ENCODE data around the gene ZNF511.
A peak's percentile ranks its signal among the peaks of the same experiment; 100 is the strongest.

ZNF511 gene

GRCh38 chr10:133274751-133275683, 33.7 kb upstream of the ZNF511 start:
- peak; percentile 84 for DNase-seq

- peak; percentile 70 for DNase-seq
Observed at GRCh38 chr10:133275684-133276092, 33.0 kb upstream of the ZNF511 start.

- no peak for DNase-seq
Observed at GRCh38 chr10:133276100-133276434, 32.6 kb upstream of the ZNF511 start.

- DNase-seq, result peak; percentile 68
Observed at GRCh38 chr10:133276435-133277201, 32.1 kb upstream of the ZNF511 start, which contains the start of gene ADAM8. Gene ADAM8 (minus strand): TSS chr10:133276868. CDS start chr10:133276817, 51 bp downstream.

GRCh38 chr10:133277277-133277992, 31.3 kb upstream of the ZNF511 start:
- no peak for DNase-seq

- no peak for DNase-seq
Observed at GRCh38 chr10:133277993-133278576, 30.6 kb upstream of the ZNF511 start.

GRCh38 chr10:133278577-133279265, 30.0 kb upstream of the ZNF511 start:
- DNase-seq, result peak; percentile 81

GRCh38 chr10:133279326-133280226, 29.1 kb upstream of the ZNF511 start:
- no peak for DNase-seq

GRCh38 chr10:133280391-133281059, 28.2 kb upstream of the ZNF511 start:
- no peak for DNase-seq

GRCh38 chr10:133281084-133281483, 27.6 kb upstream of the ZNF511 start:
- DNase-seq, result no peak

- no peak for DNase-seq
Observed at GRCh38 chr10:133281628-133282372, 26.9 kb upstream of the ZNF511 start.

- DNase-seq, result no peak
Observed at GRCh38 chr10:133282846-133283390, 25.8 kb upstream of the ZNF511 start.

GRCh38 chr10:133283931-133284330, 24.8 kb upstream of the ZNF511 start:
- no peak for DNase-seq

GRCh38 chr10:133285217-133285616, 23.5 kb upstream of the ZNF511 start:
- DNase-seq, result no peak

GRCh38 chr10:133286366-133286765, 22.3 kb upstream of the ZNF511 start:
- no peak for DNase-seq

- DNase-seq, result no peak
Observed at GRCh38 chr10:133287832-133288500, 20.7 kb upstream of the ZNF511 start.

GRCh38 chr10:133289761-133290160, 19.0 kb upstream of the ZNF511 start:
- no peak for DNase-seq

GRCh38 chr10:133292919-133293809, 15.6 kb upstream of the ZNF511 start:
- DNase-seq, result peak; percentile 16
